ENCODE measurements around the gene RAPGEF3. TPM values are rescaled to one million over a fixed set of nuclear protein-coding genes. Genes with fewer than 3 reads are reported as not detected.

Gene RAPGEF3
- total RNA-seq, 2 donors from 2014 or later: 11.4 to 19.6 TPM

- no peak overlapping the region for H3K9ac ChIP-seq (ENCODE audit: extremely low read depth, low read length, poor library complexity, severe bottlenecking)
- TF ChIP-seq CTCF (conservative IDR thresholded peaks at IDR 0.05): no peak
- WGBS, 2 experiments (ENCODE audit: insufficient coverage in 1 of 2, insufficient read length in 1 of 2): 91 to 92% methylated on average over 10 to 19 of the region's 20 CpGs
- Mint-ChIP-seq H3K9me3 (no peaks in the 10 kb centered on the region), H3K36me3 (ENCODE audit: low read depth) (peaks cover 61% of the 10 kb centered on the region), H3K27me3 (ENCODE audit: insufficient read depth) (no peaks in the 10 kb centered on the region), H3K4me3 (no peak overlapping the region), H3K27ac (no peak overlapping the region), H3K4me1 (peaks cover 1% of the 10 kb centered on the region)
- no peaks in the 10 kb centered on the region for H3K9me3 ChIP-seq (ENCODE audit: control insufficient read depth, low read length)
- no peak overlapping the region for H3K27ac ChIP-seq (ENCODE audit: low read depth, low read length)
- no peak for DNase-seq
- no peak overlapping the region for H3K4me3 ChIP-seq (ENCODE audit: low read length)
- no peaks in the 10 kb centered on the region for H3K27me3 ChIP-seq (ENCODE audit: control insufficient read depth, insufficient read depth, low read length, poor library complexity, severe bottlenecking)
- H3K4me1 ChIP-seq (ENCODE audit: control insufficient read depth, insufficient read depth, low read length): no peaks in the 10 kb centered on the region
- H3K36me3 ChIP-seq (ENCODE audit: control insufficient read depth, insufficient read depth, low read length): peaks cover 66% of the 10 kb centered on the region
Measured at GRCh38 chr12:47783821-47784819, 25.4 kb upstream of the RAPGEF3 start.

- WGBS, 2 experiments (ENCODE audit: insufficient coverage in 1 of 2, insufficient read length in 1 of 2): 94 to 100% methylated on average over 4 to 17 of the region's 17 CpGs
- peaks cover 6% of the 10 kb centered on the region for H3K4me1 Mint-ChIP-seq
- no peaks in the 10 kb centered on the region for H3K9me3 Mint-ChIP-seq
- Histone ChIP-seq H3K27ac (ENCODE audit: low read depth, low read length) (no peak overlapping the region), H3K4me3 (ENCODE audit: low read length) (no peak overlapping the region), H3K9me3 (ENCODE audit: control insufficient read depth, low read length) (no peaks in the 10 kb centered on the region), H3K27me3 (ENCODE audit: control insufficient read depth, insufficient read depth, low read length, poor library complexity, severe bottlenecking) (no peaks in the 10 kb centered on the region), H3K36me3 (ENCODE audit: control insufficient read depth, insufficient read depth, low read length) (peaks cover 57% of the 10 kb centered on the region), H3K9ac (ENCODE audit: extremely low read depth, low read length, poor library complexity, severe bottlenecking) (no peak overlapping the region), H3K4me1 (ENCODE audit: control insufficient read depth, insufficient read depth, low read length) (no peaks in the 10 kb centered on the region)
- no peaks in the 10 kb centered on the region for H3K27me3 Mint-ChIP-seq (ENCODE audit: insufficient read depth)
- H3K4me3 Mint-ChIP-seq: no peak overlapping the region
- TF ChIP-seq CTCF (conservative IDR thresholded peaks at IDR 0.05): no peak
- DNase-seq: no peak
- no peak overlapping the region for H3K27ac Mint-ChIP-seq
- peaks cover 51% of the 10 kb centered on the region for H3K36me3 Mint-ChIP-seq (ENCODE audit: low read depth)
Measured at GRCh38 chr12:47783024-47783755, 24.5 kb upstream of the RAPGEF3 start.

- Histone ChIP-seq H3K27me3 (ENCODE audit: control insufficient read depth, insufficient read depth, low read length, poor library complexity, severe bottlenecking) (no peaks in the 10 kb centered on the region), H3K27ac (ENCODE audit: low read depth, low read length) (no peak overlapping the region), H3K36me3 (ENCODE audit: control insufficient read depth, insufficient read depth, low read length) (peaks cover 49% of the 10 kb centered on the region), H3K9me3 (ENCODE audit: control insufficient read depth, low read length) (no peaks in the 10 kb centered on the region), H3K9ac (ENCODE audit: extremely low read depth, low read length, poor library complexity, severe bottlenecking) (no peak overlapping the region), H3K4me1 (ENCODE audit: control insufficient read depth, insufficient read depth, low read length) (no peaks in the 10 kb centered on the region), H3K4me3 (ENCODE audit: low read length) (no peak overlapping the region)
- H3K4me1 Mint-ChIP-seq: peaks cover 11% of the 10 kb centered on the region
- no peak for TF ChIP-seq CTCF (conservative IDR thresholded peaks at IDR 0.05)
- H3K9me3 Mint-ChIP-seq: no peaks in the 10 kb centered on the region
- H3K27ac Mint-ChIP-seq: no peak overlapping the region
- DNase-seq: no peak
- 92 to 95% methylated on average over 8 of the region's 8 CpGs for WGBS, 2 experiments (ENCODE audit: insufficient coverage in 1 of 2, insufficient read length in 1 of 2)
- no peaks in the 10 kb centered on the region for H3K27me3 Mint-ChIP-seq (ENCODE audit: insufficient read depth)
- no peak overlapping the region for H3K4me3 Mint-ChIP-seq
- peaks cover 43% of the 10 kb centered on the region for H3K36me3 Mint-ChIP-seq (ENCODE audit: low read depth)
Measured at GRCh38 chr12:47782372-47782770, 23.7 kb upstream of the RAPGEF3 start.

Data from endodermal cell (in vitro differentiated cells).